CD4-positive, alpha-beta T cell treated with Interleukin-17A for 1 hour (primary cell): ENCODE data around the gene GDE1.
A peak's percentile ranks its signal among the peaks of the same experiment; 100 is the strongest.

Source experiments
- DNase-seq: peaks from one replicate; pipeline ENCODE4 v3.0.0-alpha.2; 2020

The GDE1 gene

GRCh38 chr16:19523559-19524355, 1.9 kb upstream of the GDE1 start, which contains the start of gene CCP110:
CCP110 (plus strand) TSS chr16:19523942; CDS start chr16:19527882, 3,940 bp downstream.
- DNase-seq: peak; percentile 95

- DNase-seq: no peak
Observed at GRCh38 chr16:19523184-19523558, 1.3 kb upstream of the GDE1 start.

GRCh38 chr16:19522760-19523159, 862 bp upstream of the GDE1 start:
- no peak for DNase-seq

- no peak for DNase-seq
Observed at GRCh38 chr16:19522397-19522732, 467 bp upstream of the GDE1 start.

- peak; percentile 9 for DNase-seq
Observed at GRCh38 chr16:19520861-19521331, 1.0 kb downstream of the GDE1 start.

GRCh38 chr16:19518388-19518787, 3.5 kb downstream of the GDE1 start:
- no peak for DNase-seq

GRCh38 chr16:19517424-19518089, 4.3 kb downstream of the GDE1 start:
- no peak for DNase-seq

GRCh38 chr16:19515757-19516156, 6.1 kb downstream of the GDE1 start:
- DNase-seq: no peak

- peak; percentile 5 for DNase-seq
Observed at GRCh38 chr16:19513377-19514053, 8.4 kb downstream of the GDE1 start.

- no peak for DNase-seq
Observed at GRCh38 chr16:19512297-19512696, 9.6 kb downstream of the GDE1 start.

- DNase-seq: no peak
Observed at GRCh38 chr16:19507867-19508266, 14.0 kb downstream of the GDE1 start.

- DNase-seq: no peak
Observed at GRCh38 chr16:19506965-19507364, 14.9 kb downstream of the GDE1 start.

- DNase-seq: no peak
Observed at GRCh38 chr16:19505600-19506303, 16.1 kb downstream of the GDE1 start.

- DNase-seq: no peak
Observed at GRCh38 chr16:19503461-19504075, 18.3 kb downstream of the GDE1 start.

- DNase-seq: peak; percentile 68
Observed at GRCh38 chr16:19502395-19503131, 19.3 kb downstream of the GDE1 start.

GRCh38 chr16:19499481-19499880, 22.4 kb downstream of the GDE1 start:
- no peak for DNase-seq

GRCh38 chr16:19499006-19499405, 22.9 kb downstream of the GDE1 start:
- no peak for DNase-seq

GRCh38 chr16:19497176-19497575, 24.7 kb downstream of the GDE1 start:
- DNase-seq: no peak

GRCh38 chr16:19490619-19491018, 31.3 kb downstream of the GDE1 start:
- no peak for DNase-seq

- DNase-seq: no peak
Observed at GRCh38 chr16:19488213-19488640, 33.7 kb downstream of the GDE1 start.

- DNase-seq: no peak
Observed at GRCh38 chr16:19486750-19487325, 35.1 kb downstream of the GDE1 start.

- no peak for DNase-seq
Observed at GRCh38 chr16:19486051-19486450, 35.8 kb downstream of the GDE1 start.
